ENCODE data around the gene SLC41A2.

DNA sequence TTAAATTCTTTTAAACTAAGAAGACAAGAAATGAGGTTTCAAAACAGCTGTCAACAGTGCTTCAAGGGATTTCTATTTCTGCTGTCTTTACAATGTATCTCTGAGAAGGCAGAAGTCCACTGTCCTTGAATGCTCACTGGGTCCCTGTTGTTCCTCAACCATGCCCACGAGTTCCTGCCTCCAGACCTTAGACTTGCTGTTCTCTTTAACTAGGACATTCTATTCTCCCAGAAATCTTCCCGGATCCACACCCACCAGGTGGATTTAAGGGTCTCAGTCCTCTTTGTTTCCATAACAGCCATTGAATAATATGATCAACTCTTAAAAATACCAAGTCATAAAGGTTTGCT, 6.7 kb upstream of the SLC41A2 start:
- no peak for TF ChIP-seq FOXP2 (optimal IDR thresholded peaks at IDR 0.05; ENCODE audit: borderline replicate concordance, extremely low read depth, extremely low read length, insufficient read depth)
- TF ChIP-seq POLR2AphosphoS5 (IDR thresholded peaks at IDR 0.05; ENCODE audit: low read depth, low read length) = no peak
- no peak for TF ChIP-seq TAF1 (IDR thresholded peaks at IDR 0.05; ENCODE audit: borderline replicate concordance, insufficient read depth, low read length)
- TF ChIP-seq, protein P1, sequence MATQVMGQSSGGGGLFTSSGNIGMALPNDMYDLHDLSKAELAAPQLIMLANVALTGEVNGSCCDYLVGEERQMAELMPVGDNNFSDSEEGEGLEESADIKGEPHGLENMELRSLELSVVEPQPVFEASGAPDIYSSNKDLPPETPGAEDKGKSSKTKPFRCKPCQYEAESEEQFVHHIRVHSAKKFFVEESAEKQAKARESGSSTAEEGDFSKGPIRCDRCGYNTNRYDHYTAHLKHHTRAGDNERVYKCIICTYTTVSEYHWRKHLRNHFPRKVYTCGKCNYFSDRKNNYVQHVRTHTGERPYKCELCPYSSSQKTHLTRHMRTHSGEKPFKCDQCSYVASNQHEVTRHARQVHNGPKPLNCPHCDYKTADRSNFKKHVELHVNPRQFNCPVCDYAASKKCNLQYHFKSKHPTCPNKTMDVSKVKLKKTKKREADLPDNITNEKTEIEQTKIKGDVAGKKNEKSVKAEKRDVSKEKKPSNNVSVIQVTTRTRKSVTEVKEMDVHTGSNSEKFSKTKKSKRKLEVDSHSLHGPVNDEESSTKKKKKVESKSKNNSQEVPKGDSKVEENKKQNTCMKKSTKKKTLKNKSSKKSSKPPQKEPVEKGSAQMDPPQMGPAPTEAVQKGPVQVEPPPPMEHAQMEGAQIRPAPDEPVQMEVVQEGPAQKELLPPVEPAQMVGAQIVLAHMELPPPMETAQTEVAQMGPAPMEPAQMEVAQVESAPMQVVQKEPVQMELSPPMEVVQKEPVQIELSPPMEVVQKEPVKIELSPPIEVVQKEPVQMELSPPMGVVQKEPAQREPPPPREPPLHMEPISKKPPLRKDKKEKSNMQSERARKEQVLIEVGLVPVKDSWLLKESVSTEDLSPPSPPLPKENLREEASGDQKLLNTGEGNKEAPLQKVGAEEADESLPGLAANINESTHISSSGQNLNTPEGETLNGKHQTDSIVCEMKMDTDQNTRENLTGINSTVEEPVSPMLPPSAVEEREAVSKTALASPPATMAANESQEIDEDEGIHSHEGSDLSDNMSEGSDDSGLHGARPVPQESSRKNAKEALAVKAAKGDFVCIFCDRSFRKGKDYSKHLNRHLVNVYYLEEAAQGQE (IDR thresholded peaks at IDR 0.05; ENCODE audit: insufficient read depth in 1 of 2, low read depth in 2 of 2, low read length in 2 of 2) = no peak
